ENCODE measurements around the gene PEG3. TPM values are rescaled to one million over a fixed set of nuclear protein-coding genes. Genes with fewer than 3 reads are reported as not detected.

The PEG3 gene
- total and polyA plus RNA-seq, 2 of the 4 experiments (the other 2 are of a cell fraction): not detected

- no peak overlapping the region for H2BK15ac ChIP-seq (ENCODE audit: low read depth, low read length)
- intact Hi-C loops (cut with micrococcal nuclease) (no loop called here), in situ Hi-C loops (cut with MboI; ENCODE audit: low sequenced_read_pairs) (no loop called here), dilution Hi-C loops (cut with HindIII; ENCODE audit: low sequenced_read_pairs, unreplicated experiment) (no loop called here)
- no peak overlapping the region for H2AK9ac ChIP-seq (replicated peaks; ENCODE audit: low read depth, low read length, poor library complexity)
- H3K18ac ChIP-seq (ENCODE audit: low read depth, low read length): no peak overlapping the region
- H3K56ac ChIP-seq (ENCODE audit: extremely low read depth, insufficient read depth, low read length): no peak overlapping the region
- H3K14ac ChIP-seq (replicated peaks; ENCODE audit: low read depth, low read length): no peak overlapping the region
- no peaks in the 10 kb centered on the region for H3K9me1 ChIP-seq (ENCODE audit: insufficient read depth, low read length)
- no peak overlapping the region for H3K23ac ChIP-seq (ENCODE audit: low read depth, low read length)
- H3K4me1 ChIP-seq (ENCODE audit: control insufficient read depth, insufficient read depth, low read length): no peaks in the 10 kb centered on the region
- H2BK20ac ChIP-seq (ENCODE audit: low read depth, low read length): no peak overlapping the region
- H3K27ac ChIP-seq (ENCODE audit: insufficient read depth, low read length): no peak overlapping the region
- no peaks in the 10 kb centered on the region for H3K27me3 ChIP-seq (ENCODE audit: control insufficient read depth, insufficient read depth, low read length)
- ATAC-seq (ENCODE audit: low read depth) (no peak), DNase-seq (no peak)
- H3K9me3 ChIP-seq (ENCODE audit: control insufficient read depth, insufficient read depth, low read length): peaks cover 46% of the 10 kb centered on the region
- no peaks in the 10 kb centered on the region for H3K36me3 ChIP-seq (ENCODE audit: control insufficient read depth, insufficient read depth, low read length)
- H3K79me1 ChIP-seq (ENCODE audit: low read depth in 1 of 2, low read length in 2 of 2): no peaks in the 10 kb centered on the region
- H2BK5ac ChIP-seq (ENCODE audit: low read depth, low read length, poor library complexity, severe bottlenecking): no peak overlapping the region
- CTCF ChIA-PET: no interaction called here
- no peak overlapping the region for H4K8ac ChIP-seq (ENCODE audit: low read depth in 2 of 2, low read length in 2 of 2)
- H4K20me1 ChIP-seq (ENCODE audit: insufficient read depth, low read length): no peaks in the 10 kb centered on the region
- H4K5ac ChIP-seq (ENCODE audit: low read depth, low read length): no peak overlapping the region
- H4K91ac ChIP-seq (ENCODE audit: insufficient read depth, low read depth, low read length): no peak overlapping the region
- no peak overlapping the region for H2AK5ac ChIP-seq (ENCODE audit: low read depth, low read length)
- H2BK120ac ChIP-seq (ENCODE audit: low read depth, low read length): no peak overlapping the region
- POLR2A ChIA-PET (ENCODE audit: unreplicated experiment): no interaction called here
- no peak overlapping the region for H3K9ac ChIP-seq (ENCODE audit: low read depth, low read length)
- H2AFZ ChIP-seq (replicated peaks; ENCODE audit: low read length, poor library complexity): no peak overlapping the region
- WGBS, 2 experiments (ENCODE audit: extremely low coverage in 2 of 2, insufficient read length in 1 of 2): 62% methylated on average over 10 of the region's 19 CpGs; no CpG with 5 or more reads in 1 of the 2 experiments
- BruUV-seq (replicated peaks): no TSS peak
- TF ChIP-seq RAD21 (IDR thresholded peaks at IDR 0.05; ENCODE audit: low read length) (no peak), CEBPB (IDR thresholded peaks at IDR 0.05; ENCODE audit: low read depth, low read length) (no peak), RCOR1 (IDR thresholded peaks at IDR 0.05; ENCODE audit: insufficient replicate concordance, low read length) (no peak)
- no peak overlapping the region for H3K4ac ChIP-seq (ENCODE audit: low read depth, low read length)
- H3K4me3 ChIP-seq (ENCODE audit: insufficient read depth, low read depth, low read length): no peak overlapping the region
- H3K4me2 ChIP-seq (ENCODE audit: low read depth, low read length): no peak overlapping the region
Observed at GRCh38 chr19:56877069-56877715, 36.7 kb upstream of the PEG3 start.

All from IMR-90 (cell line).